GM19324 (cell line): ENCODE data around the gene KIDINS220.

Experiments used
- ATAC-seq: cut with Tn5 transposase; IDR thresholded peaks from one replicate; pipeline ENCODE4 v1.9.1; 2021; ENCODE audit warnings: mild to moderate bottlenecking, moderate library complexity; ENCODE audit not compliant: unreplicated experiment, low FRiP score

KIDINS220 gene

GRCh38 chr2:8853426-8853825 lies 16.0 kb upstream of the KIDINS220 start:
- no peak for ATAC-seq

DNA sequence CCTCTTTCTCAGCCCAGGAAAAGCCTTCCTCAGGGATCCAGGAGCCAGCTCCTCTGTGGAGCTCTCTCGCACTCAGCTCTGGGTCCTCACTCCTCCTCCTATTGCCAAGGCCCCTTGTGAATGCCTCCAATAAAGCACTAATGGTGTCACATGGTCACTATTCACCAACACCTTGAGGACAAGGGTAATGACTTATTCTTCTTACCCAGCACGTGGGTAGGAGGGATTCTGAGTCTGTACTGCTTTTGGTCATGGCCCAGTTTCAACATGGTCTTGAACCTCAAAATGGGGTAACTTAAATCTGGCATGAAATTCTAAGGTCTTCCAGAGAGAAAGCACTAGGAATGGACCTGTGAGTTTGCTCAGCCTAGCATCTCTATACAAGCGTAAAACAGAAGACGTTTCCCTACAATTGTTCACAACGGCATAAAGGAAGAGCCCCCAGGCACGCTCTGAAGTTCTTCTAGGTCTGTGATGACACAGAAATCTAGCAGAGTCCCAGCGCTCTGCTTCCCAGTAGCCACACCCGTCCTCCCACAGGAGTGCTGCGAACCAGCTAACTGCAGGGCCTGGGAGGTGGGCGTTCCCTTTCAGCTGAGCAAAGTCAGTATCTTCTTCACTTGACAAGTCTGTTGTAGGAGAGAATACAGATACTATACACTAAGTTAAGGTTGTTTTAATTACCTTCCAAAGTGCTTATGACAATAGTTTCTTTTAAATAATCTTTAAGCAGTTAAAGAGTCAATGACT lies 14.6 kb upstream of the KIDINS220 start:
- ATAC-seq = no peak

DNA sequence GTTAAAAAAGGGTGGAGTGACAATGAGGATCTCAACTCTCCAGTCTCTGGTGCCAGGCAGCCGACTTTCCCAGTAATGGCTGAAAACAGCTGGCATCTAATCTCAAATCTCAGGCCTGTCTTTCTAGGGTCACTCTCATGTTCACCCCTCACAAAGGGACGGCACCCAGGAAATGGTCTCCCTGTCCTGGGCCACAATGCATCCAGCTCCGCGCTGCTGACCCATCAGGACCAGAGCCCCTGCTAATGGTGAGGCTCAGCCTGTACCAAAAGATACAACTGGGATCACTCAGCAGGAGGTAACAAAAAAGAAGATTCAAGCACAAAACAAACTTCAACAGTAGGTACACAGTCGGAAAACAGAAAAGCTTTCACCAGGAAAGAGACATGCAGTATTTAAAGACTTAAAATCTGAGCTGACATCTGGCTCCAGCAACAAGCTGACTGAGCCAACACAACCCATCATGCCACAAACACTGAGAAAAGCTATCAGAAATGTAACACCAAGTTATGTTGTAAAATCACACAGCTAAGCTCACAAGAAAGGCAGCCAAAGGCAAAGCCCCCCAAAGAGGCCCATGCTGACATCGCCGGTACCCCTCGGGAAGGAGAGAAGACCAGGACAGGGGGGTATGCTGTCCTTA lies 13.6 kb upstream of the KIDINS220 start:
- ATAC-seq = no peak

DNA sequence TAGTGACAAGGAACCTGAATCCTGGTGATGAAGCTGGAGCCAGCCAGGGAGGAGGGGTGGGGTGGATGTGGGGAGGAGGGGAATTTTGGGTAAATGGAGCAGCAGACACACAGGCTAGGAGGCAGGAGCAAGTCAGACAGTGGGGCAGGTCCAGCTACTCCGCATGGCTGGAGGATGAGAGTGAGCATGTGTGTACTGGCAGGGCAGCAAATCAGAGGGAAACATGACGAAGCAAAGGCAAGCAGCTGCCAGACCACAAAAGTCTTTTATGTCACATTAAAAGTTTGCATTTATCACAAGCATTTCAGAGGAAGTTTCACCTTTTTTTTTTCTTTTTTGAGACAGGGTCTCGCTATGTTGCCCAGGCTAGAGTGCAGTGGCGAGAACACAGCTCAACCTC lies 11.9 kb upstream of the KIDINS220 start:
- ATAC-seq = no peak

DNA sequence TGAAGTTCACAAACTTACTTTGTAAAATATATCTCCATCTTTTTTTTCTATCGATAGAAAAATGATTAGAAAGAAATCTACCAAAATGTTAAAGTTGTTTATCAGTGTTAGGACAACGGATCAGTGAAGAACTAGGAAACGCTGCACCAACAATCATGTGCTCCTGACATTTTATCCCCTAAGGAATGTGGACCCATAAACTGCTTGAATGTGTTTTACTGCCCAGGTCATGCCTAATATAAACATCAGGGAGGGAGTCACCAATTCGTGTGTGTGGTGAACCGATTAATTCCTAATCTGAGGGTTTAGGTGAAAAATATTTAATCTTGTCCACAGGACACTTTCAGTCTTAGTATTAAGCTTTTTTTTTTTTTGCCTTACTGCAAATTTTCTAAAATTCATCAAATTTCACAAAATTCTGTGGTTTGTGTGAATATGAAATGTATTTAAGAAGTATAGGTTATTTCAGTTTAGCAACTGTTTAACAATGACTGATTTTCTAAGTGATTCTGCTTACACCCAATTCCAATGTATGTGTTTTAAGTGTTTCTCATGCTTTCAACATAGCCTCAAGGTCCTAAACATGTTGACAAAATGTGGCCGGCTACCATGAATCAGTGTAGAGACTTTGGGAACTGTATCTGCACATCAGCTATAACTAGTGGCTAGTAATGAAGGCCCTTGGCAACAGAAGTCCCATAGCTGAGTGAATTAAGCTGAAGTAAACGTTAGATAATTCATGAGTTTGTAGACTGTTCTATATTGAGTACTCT lies 11.1 kb upstream of the KIDINS220 start:
- no peak for ATAC-seq

- no peak for ATAC-seq
Observed at GRCh38 chr2:8847400-8847799, 10.0 kb upstream of the KIDINS220 start.

DNA sequence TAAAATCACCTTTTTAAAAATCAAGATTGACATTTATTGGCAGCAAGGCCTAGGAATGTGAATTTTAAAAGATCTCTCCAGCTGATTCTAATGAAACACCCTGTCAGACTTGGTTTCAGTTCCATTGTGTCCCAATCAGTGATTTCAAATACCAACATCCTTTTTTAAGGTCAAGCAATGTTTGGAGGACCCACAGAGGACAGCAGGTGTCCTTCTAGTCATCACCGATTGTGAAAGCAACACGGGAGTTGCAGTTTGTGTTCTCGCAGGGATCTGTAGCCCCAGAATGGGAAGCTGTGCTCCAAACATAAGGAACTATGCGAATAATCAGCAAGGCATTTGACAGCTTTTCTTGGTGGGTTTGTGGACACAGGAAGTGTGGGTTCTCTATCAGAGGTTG lies 4.5 kb upstream of the KIDINS220 start:
- no peak for ATAC-seq

- no peak for ATAC-seq
Observed at GRCh38 chr2:8840475-8841091, 3.2 kb upstream of the KIDINS220 start.

GRCh38 chr2:8839189-8839965 lies 2.0 kb upstream of the KIDINS220 start:
- no peak for ATAC-seq

GRCh38 chr2:8837795-8838140 lies 355 bp upstream of the KIDINS220 start:
- ATAC-seq = no peak

DNA sequence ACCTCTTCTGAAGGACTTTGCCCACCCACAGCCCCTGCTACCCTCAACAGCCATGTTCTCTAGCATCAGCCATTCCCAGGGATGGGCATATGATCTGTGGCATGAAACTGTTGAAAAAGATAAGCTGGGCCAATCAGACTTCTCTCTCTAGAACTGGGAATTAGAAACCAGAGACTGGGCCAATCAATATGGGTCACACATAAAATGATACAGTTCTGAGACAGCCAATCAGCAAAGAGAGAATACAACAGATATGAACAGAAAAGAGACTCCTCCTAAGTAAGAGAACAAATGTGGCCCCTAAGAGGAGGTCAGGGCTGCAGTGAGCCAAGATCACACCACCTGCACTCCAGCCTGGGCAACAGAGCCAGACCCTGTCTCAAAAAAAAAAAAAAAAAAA lies 2.1 kb downstream of the KIDINS220 start:
- no peak for ATAC-seq

DNA sequence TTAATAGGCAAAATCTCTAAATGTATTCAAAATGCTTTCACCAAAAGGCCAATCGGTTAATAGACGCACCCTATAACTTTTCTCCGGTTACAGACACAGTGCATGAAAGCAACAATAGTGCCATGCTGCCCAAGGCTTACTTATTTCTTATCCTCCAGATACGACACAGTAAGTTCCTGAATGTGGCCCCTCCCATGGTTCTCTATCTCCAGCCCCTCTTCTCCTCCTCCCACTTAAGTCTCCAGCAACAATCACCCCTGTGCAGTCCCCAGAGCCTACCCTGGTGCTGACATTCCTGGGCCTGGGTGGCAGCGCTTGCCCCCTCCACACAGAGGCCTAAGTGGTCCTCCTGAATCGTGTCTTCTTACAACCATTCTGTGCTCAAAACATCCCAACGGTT lies 3.6 kb downstream of the KIDINS220 start:
- no peak for ATAC-seq

DNA sequence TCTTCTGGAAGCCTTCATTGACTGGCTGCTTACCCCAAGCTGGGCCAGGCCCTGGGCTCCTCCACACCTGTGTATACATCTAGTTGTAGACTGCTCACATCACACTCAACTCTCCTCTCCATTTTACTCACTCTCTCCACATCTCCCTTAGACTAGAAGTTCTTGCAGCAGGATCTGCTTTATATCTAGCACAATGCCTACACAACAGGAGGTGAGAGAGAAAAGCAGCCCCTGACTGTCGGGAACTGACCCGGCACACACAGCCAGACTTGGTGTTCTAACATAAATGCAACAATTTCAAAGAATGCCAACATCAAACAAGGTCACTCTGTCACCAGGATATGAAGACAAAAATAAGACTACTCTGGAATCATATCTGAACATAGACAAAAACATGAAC lies 5.9 kb downstream of the KIDINS220 start:
- no peak for ATAC-seq

DNA sequence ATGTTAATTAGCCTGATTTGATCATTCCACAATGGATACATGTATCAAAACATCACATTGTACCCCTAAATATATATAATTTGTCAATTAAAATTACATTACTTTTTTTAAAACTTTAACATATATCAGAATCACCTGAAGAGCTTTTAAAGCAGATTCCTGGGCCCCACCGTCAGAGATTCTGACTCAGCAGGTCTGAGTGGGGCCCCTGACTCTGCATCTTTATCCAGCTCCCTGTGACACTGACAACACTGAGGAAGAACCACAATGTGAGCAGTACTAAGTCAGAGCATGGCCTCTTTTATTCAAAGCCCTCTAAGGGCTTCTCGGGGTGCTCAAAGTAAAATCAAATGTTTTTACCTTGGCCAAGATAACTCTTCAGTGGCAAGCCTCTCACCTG lies 9.7 kb downstream of the KIDINS220 start:
- ATAC-seq = no peak

GRCh38 chr2:8822218-8822617 lies 15.2 kb downstream of the KIDINS220 start:
- no peak for ATAC-seq

DNA sequence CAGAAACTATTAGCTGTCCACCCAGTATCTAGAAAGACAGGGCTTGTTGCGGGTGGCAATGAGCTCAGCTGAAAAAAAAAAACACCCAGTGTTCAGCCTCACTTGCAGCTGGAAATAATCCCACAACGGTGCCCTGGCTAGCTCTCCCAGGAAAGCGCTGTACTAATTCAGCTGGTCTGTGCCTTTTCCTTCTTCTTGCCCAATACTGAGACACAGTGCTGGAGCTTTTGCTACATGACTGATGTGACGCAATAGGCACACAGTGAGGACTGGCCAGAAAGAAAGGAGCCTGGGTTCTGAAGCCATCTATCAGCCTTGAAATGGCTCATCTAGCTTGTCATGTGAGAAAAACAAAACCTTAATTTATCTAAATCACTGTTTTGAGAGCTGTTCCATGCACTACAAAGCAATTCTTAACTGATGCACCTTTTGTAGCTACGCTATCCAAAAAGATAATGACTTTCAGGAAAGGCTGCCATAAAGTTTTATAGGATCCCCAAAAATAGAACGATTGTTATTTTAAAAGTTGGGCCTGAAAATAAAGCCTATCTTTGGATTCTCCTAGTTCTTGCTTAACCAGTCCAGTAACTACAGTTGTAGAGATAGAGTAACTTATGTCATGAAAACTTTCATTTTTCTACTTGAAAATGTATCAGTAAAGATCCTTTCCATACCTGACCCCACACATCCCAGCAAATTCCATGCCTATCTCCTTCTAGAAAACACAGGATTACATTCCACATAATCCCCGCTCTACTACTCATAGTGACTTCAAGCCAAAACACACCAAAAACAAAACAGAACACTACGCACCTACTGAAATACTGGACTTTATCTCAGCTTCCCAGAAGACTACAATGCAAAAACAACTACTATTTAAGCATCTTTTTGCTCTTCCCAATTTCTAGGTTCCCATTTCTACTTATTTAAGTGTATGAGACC lies 15.9 kb downstream of the KIDINS220 start:
- no peak for ATAC-seq

DNA sequence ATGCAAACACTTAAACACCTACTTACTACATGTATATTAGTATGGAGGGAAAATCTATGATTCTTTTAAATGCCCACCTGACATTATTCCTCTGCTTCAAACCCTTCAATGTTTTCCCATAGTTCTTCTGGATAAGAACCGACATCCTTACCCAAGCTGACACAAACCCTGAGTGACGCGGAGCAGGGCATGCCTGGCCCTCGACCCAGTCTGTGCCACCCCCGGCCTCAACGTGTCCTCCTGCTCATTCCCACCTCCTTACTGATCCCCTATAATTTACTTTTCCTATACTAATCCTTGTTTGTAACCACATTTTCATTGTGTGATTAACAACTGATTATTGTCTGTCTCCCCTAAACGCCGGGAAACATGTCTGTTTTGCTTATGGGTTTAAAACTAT lies 17.5 kb downstream of the KIDINS220 start:
- no peak for ATAC-seq

DNA sequence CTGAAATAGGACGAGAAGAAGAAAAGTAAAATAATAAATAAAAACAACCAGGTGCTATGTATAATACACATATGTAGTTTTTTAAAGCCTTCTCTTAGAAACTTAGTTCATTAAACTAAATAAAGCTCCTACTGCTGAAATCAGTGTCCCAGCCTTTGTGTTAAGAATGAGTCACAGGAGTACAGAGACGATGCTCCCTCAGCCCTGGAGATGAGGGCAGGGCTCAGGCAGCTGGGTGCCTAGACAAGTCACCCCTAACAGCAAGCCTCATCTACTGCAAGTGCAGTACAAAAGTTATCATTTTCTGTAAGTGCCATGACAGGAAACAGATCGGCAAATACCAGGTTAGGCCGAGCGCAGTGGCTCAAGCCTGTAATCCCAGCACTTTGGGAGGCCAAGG lies 18.2 kb downstream of the KIDINS220 start:
- ATAC-seq = no peak

DNA sequence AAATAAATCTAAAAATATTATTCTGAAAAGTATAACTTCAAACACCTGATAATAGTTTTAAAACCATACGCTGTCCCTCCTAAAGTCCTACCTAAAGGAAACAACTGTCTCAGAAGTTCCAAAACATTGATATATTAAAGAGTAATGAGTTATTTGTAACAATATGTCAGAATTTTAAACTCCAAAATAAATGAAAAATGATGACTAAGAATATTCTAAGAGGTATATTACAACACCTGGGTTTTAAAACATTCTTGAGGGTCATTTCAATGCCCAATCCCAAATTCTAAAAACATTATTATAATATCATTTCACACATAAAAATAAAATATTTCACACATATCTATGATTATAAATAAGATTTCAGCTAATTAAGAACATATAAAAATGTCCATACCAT lies 20.2 kb downstream of the KIDINS220 start:
- ATAC-seq = no peak
